GM23338 (cell line): ENCODE measurements around the gene EXOSC7. TPM values are rescaled to one million over a fixed set of nuclear protein-coding genes. Genes with fewer than 3 reads are reported as not detected.

Source experiments
- ATAC-seq: fragments of 200-7000 bp; cut with Tn5 transposase; 3 replicates; pipeline ENCODE4 v1.9.1; 2020
- DNase-seq: peaks from one replicate; pipeline ENCODE4 v3.0.0-alpha.2; 2015; ENCODE audit warnings: low spot score
- H2AFZ ChIP-seq: fragments of 200-600 bp; sonication (generic); 2 replicates; pipeline ENCODE4 v1.8.0; 2016; ENCODE audit warnings: antibody characterized with exemption, mild to moderate bottlenecking, moderate library complexity
- H3F3A ChIP-seq: fragments of 200-600 bp; sonication (generic); replicated peaks from 2 replicates; pipeline ENCODE4 v1.8.0; 2017; ENCODE audit warnings: antibody characterized with exemption, mixed run types, low read depth
- H3K27ac ChIP-seq: fragments of 200-600 bp; sonication (generic); 2 replicates; pipeline ENCODE4 v1.6.1; 2016; ENCODE audit warnings: low read depth
- H3K27me3 ChIP-seq: fragments of 200-600 bp; sonication (generic); 2 replicates; pipeline ENCODE4 v1.8.0; 2016; ENCODE audit warnings: mild to moderate bottlenecking, mixed run types, moderate library complexity; ENCODE audit not compliant: insufficient read depth
- H3K36me3 ChIP-seq: fragments of 200-600 bp; sonication (generic); 2 replicates; pipeline ENCODE4 v1.8.0; 2016; ENCODE audit warnings: mild to moderate bottlenecking; ENCODE audit not compliant: insufficient read depth
- H3K4me1 ChIP-seq: fragments of 200-600 bp; sonication (generic); 2 replicates; pipeline ENCODE4 v1.8.0; 2016; ENCODE audit warnings: mild to moderate bottlenecking, moderate library complexity; ENCODE audit not compliant: insufficient read depth
- H3K4me2 ChIP-seq: fragments of 200-600 bp; sonication (generic); 2 replicates; pipeline ENCODE4 v1.7.1; 2017; ENCODE audit warnings: mixed run types
- H3K4me3 ChIP-seq: fragments of 200-600 bp; sonication (generic); 2 replicates; pipeline ENCODE4 v1.6.1; 2016; ENCODE audit warnings: mixed run types
- H3K79me2 ChIP-seq: fragments of 200-600 bp; sonication (generic); replicated peaks from 2 replicates; pipeline ENCODE4 v1.8.0; 2017; ENCODE audit warnings: mild to moderate bottlenecking; ENCODE audit not compliant: insufficient read depth
- H3K9me2 ChIP-seq: fragments of 200-600 bp; sonication (generic); 2 replicates; pipeline ENCODE4 v1.8.0; 2017; ENCODE audit not compliant: insufficient read depth
- H4K20me1 ChIP-seq: fragments of 200-600 bp; sonication (generic); replicated peaks from 2 replicates; pipeline ENCODE4 v1.8.0; 2017; ENCODE audit warnings: mild to moderate bottlenecking; ENCODE audit not compliant: insufficient read depth
- H3K27ac Mint-ChIP-seq: 2 replicates; pipeline ENCODE4 v1.8.0; 2020; ENCODE audit warnings: inconsistent platforms, mild to moderate bottlenecking, moderate library complexity, mixed read lengths
- H3K27me3 Mint-ChIP-seq: 3 replicates; pipeline ENCODE4 v1.8.0; 2022; ENCODE audit warnings: low read depth, mild to moderate bottlenecking, moderate library complexity, mixed read lengths, inconsistent platforms; ENCODE audit not compliant: insufficient read depth, poor library complexity
- H3K36me3 Mint-ChIP-seq: 3 replicates; pipeline ENCODE4 v1.8.0; 2021; ENCODE audit warnings: low read depth, mild to moderate bottlenecking, inconsistent platforms, moderate library complexity, mixed read lengths
- H3K4me1 Mint-ChIP-seq: 3 replicates; pipeline ENCODE4 v1.8.0; 2020; ENCODE audit warnings: mild to moderate bottlenecking, inconsistent platforms, mixed read lengths
- H3K4me3 Mint-ChIP-seq: 3 replicates; pipeline ENCODE4 v1.8.0; 2021; ENCODE audit warnings: moderate library complexity, mild to moderate bottlenecking, inconsistent platforms, mixed read lengths
- H3K9me3 Mint-ChIP-seq: 3 replicates; pipeline ENCODE4 v1.8.0; 2020; ENCODE audit warnings: moderate library complexity, mild to moderate bottlenecking, inconsistent platforms, mixed read lengths
- CREB1 ChIP-seq: fragments of 250-450 bp; sonication (Bioruptor Pico); IDR thresholded peaks from 2 replicates; pipeline ENCODE4 v1.5.0; 2020; ENCODE audit warnings: low read depth, mild to moderate bottlenecking, moderate library complexity
- EZH2 ChIP-seq: fragments of 200-600 bp; sonication (generic); IDR thresholded peaks from one replicate; pipeline ENCODE4 v1.8.0; 2017; ENCODE audit warnings: antibody characterized with exemption, mild to moderate bottlenecking, low read depth; ENCODE audit not compliant: unreplicated experiment
- EZH2phosphoT487 ChIP-seq: fragments of 200-600 bp; sonication (generic); IDR thresholded peaks from one replicate; pipeline ENCODE4 v1.8.1; 2018; ENCODE audit warnings: antibody characterized with exemption; ENCODE audit not compliant: unreplicated experiment
- JUNB ChIP-seq: IDR thresholded peaks from one replicate; pipeline ENCODE4 v1.6.1; 2016; ENCODE audit warnings: antibody characterized with exemption; ENCODE audit not compliant: unreplicated experiment
- NANOG ChIP-seq: IDR thresholded peaks from 2 replicates; pipeline ENCODE4 v1.6.1; 2016; ENCODE audit warnings: antibody characterized with exemption, borderline replicate concordance
- POLR2AphosphoS5 ChIP-seq: IDR thresholded peaks from 2 replicates; pipeline ENCODE4 v1.6.1; 2016; ENCODE audit warnings: antibody characterized with exemption, low read depth
- STAT1 ChIP-seq: IDR thresholded peaks from one replicate; pipeline ENCODE4 v1.6.1; 2016; ENCODE audit warnings: antibody characterized with exemption; ENCODE audit not compliant: unreplicated experiment
- ZNF114 ChIP-seq: fragments of 250-450 bp; sonication (Bioruptor Pico); IDR thresholded peaks from 2 replicates; pipeline ENCODE4 v1.5.0; 2020; ENCODE audit warnings: mild to moderate bottlenecking, moderate library complexity
- ZNF331 ChIP-seq: fragments of 250-450 bp; sonication (Bioruptor Pico); IDR thresholded peaks from 2 replicates; pipeline ENCODE4 v1.5.0; 2020; ENCODE audit warnings: low read depth, mild to moderate bottlenecking, moderate library complexity
- polyA plus RNA-seq: library from polyadenylated mRNA; unstranded; fragments of >200 nt; fragmentation: Nextera tagmentation; extraction: Ambion mirVana; gene quantifications from 2 replicates; pipeline ENCODE4 v1.2.1, GENCODE V29; 2016
- total RNA-seq: library from RNA; depleted of rRNA; stranded (reverse); fragments of >200 nt; shearing (Covaris generic); gene quantifications from 2 replicates; pipeline ENCODE4 v1.2.3, GENCODE V29; 2014
- TF ChIP-seq, protein P1 (sequence below): IDR thresholded peaks from 2 replicates; pipeline ENCODE4 v1.6.1; 2016; ENCODE audit warnings: antibody characterized with exemption
- TF ChIP-seq, protein P2 (sequence below): fragments of 250-450 bp; sonication (Bioruptor Pico); IDR thresholded peaks from 2 replicates; pipeline ENCODE4 v1.5.0; 2020; ENCODE audit warnings: mild to moderate bottlenecking, moderate library complexity
- TF ChIP-seq, protein P3 (sequence below), 2 experiments: fragments of 200-600 bp in 1 of 2; sonication (generic) in 1 of 2; conservative IDR thresholded peaks; 2 replicates each; pipeline versions ENCODE4 v1.5.1 to v1.6.1; 2016 to 2017; ENCODE audit warnings: antibody characterized with exemption in 2 of 2, low read depth in 2 of 2, mild to moderate bottlenecking in 2 of 2, moderate library complexity in 1 of 2

The EXOSC7 gene
- total and polyA plus RNA-seq, 2 experiments from 2014 or later, result 84.8 to 120 TPM

GRCh38 chr3:44970926-44971490 is 5.0 kb upstream of the EXOSC7 start (continued):
- TF ChIP-seq, protein P1, sequence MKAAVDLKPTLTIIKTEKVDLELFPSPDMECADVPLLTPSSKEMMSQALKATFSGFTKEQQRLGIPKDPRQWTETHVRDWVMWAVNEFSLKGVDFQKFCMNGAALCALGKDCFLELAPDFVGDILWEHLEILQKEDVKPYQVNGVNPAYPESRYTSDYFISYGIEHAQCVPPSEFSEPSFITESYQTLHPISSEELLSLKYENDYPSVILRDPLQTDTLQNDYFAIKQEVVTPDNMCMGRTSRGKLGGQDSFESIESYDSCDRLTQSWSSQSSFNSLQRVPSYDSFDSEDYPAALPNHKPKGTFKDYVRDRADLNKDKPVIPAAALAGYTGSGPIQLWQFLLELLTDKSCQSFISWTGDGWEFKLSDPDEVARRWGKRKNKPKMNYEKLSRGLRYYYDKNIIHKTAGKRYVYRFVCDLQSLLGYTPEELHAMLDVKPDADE, result no peak
- TF ChIP-seq JUNB (no peak), STAT1 (no peak)

GRCh38 chr3:44974416-44974815 is 1.6 kb upstream of the EXOSC7 start:
- H3K27ac Mint-ChIP-seq, result no peak overlapping the region
- DNase-seq (no peak), ATAC-seq (no peak)
- H3K4me1 Mint-ChIP-seq, result peaks cover 27% of the 10 kb centered on the region
- no peaks in the 10 kb centered on the region; the same call in 2 of the 3 replicates for H3K36me3 Mint-ChIP-seq
- Histone ChIP-seq H3K27ac (no peak overlapping the region), H3K36me3 (no peaks in the 10 kb centered on the region), H4K20me1 (peaks cover 43% of the 10 kb centered on the region), H3K79me2 (peaks cover 95% of the 10 kb centered on the region), H3F3A (no peaks in the 10 kb centered on the region), H3K4me2 (peak overlapping the region; percentile 98), H2AFZ (no peak overlapping the region), H3K4me1 (peaks cover 9% of the 10 kb centered on the region), H3K9me2 (no peaks in the 10 kb centered on the region), H3K4me3 (peak overlapping the region; percentile 83), H3K27me3 (no peaks in the 10 kb centered on the region)
- H3K27me3 Mint-ChIP-seq, result peaks cover 10% of the 10 kb centered on the region
- peak overlapping the region; percentile 99 for H3K4me3 Mint-ChIP-seq
- no peaks in the 10 kb centered on the region for H3K9me3 Mint-ChIP-seq
- TF ChIP-seq ZNF114 (CRISPR knock-in tag) (no peak), EZH2phosphoT487 (no peak), EZH2 (no peak), STAT1 (no peak), JUNB (no peak), CREB1 (CRISPR knock-in tag) (no peak), NANOG (no peak), ZNF331 (CRISPR knock-in tag) (no peak), POLR2AphosphoS5 (no peak)
- TF ChIP-seq, protein P2, sequence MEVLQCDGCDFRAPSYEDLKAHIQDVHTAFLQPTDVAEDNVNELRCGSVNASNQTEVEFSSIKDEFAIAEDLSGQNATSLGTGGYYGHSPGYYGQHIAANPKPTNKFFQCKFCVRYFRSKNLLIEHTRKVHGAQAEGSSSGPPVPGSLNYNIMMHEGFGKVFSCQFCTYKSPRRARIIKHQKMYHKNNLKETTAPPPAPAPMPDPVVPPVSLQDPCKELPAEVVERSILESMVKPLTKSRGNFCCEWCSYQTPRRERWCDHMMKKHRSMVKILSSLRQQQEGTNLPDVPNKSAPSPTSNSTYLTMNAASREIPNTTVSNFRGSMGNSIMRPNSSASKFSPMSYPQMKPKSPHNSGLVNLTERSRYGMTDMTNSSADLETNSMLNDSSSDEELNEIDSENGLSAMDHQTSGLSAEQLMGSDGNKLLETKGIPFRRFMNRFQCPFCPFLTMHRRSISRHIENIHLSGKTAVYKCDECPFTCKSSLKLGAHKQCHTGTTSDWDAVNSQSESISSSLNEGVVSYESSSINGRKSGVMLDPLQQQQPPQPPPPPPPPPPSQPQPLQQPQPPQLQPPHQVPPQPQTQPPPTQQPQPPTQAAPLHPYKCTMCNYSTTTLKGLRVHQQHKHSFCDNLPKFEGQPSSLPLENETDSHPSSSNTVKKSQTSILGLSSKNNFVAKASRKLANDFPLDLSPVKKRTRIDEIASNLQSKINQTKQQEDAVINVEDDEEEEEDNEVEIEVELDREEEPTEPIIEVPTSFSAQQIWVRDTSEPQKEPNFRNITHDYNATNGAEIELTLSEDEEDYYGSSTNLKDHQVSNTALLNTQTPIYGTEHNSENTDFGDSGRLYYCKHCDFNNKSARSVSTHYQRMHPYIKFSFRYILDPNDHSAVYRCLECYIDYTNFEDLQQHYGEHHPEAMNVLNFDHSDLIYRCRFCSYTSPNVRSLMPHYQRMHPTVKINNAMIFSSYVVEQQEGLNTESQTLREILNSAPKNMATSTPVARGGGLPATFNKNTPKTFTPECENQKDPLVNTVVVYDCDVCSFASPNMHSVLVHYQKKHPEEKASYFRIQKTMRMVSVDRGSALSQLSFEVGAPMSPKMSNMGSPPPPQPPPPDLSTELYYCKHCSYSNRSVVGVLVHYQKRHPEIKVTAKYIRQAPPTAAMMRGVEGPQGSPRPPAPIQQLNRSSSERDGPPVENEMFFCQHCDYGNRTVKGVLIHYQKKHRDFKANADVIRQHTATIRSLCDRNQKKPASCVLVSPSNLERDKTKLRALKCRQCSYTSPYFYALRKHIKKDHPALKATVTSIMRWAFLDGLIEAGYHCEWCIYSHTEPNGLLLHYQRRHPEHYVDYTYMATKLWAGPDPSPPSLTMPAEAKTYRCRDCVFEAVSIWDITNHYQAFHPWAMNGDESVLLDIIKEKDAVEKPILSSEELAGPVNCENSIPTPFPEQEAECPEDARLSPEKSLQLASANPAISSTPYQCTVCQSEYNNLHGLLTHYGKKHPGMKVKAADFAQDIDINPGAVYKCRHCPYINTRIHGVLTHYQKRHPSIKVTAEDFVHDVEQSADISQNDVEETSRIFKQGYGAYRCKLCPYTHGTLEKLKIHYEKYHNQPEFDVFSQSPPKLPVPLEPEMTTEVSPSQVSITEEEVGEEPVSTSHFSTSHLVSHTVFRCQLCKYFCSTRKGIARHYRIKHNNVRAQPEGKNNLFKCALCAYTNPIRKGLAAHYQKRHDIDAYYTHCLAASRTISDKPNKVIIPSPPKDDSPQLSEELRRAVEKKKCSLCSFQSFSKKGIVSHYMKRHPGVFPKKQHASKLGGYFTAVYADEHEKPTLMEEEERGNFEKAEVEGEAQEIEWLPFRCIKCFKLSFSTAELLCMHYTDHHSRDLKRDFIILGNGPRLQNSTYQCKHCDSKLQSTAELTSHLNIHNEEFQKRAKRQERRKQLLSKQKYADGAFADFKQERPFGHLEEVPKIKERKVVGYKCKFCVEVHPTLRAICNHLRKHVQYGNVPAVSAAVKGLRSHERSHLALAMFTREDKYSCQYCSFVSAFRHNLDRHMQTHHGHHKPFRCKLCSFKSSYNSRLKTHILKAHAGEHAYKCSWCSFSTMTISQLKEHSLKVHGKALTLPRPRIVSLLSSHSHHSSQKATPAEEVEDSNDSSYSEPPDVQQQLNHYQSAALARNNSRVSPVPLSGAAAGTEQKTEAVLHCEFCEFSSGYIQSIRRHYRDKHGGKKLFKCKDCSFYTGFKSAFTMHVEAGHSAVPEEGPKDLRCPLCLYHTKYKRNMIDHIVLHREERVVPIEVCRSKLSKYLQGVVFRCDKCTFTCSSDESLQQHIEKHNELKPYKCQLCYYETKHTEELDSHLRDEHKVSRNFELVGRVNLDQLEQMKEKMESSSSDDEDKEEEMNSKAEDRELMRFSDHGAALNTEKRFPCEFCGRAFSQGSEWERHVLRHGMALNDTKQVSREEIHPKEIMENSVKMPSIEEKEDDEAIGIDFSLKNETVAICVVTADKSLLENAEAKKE (CRISPR knock-in tag), result no peak
- TF ChIP-seq, protein P1, result no peak
- TF ChIP-seq, protein P3, sequence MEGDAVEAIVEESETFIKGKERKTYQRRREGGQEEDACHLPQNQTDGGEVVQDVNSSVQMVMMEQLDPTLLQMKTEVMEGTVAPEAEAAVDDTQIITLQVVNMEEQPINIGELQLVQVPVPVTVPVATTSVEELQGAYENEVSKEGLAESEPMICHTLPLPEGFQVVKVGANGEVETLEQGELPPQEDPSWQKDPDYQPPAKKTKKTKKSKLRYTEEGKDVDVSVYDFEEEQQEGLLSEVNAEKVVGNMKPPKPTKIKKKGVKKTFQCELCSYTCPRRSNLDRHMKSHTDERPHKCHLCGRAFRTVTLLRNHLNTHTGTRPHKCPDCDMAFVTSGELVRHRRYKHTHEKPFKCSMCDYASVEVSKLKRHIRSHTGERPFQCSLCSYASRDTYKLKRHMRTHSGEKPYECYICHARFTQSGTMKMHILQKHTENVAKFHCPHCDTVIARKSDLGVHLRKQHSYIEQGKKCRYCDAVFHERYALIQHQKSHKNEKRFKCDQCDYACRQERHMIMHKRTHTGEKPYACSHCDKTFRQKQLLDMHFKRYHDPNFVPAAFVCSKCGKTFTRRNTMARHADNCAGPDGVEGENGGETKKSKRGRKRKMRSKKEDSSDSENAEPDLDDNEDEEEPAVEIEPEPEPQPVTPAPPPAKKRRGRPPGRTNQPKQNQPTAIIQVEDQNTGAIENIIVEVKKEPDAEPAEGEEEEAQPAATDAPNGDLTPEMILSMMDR (conservative IDR thresholded peaks at IDR 0.05; ENCODE audit: low read depth in 2 of 2), result no peak
